Gastrocnemius medialis (tissue), 4 donors: ENCODE measurements around the gene ANKRD18B.
"Not testable (repeated sequence)": the region's sequence is repeated elsewhere in the genome, so short reads cannot be mapped to it uniquely, and the experiment has no call there.

ENCODE experiments used
- POLR2A ChIP-seq, 2 donors: fragments of 450-650 bp; IDR thresholded peaks; one replicate each; pipeline ENCODE4 v1.6.1; 2017; ENCODE audit warnings: antibody characterized with exemption in 2 of 2, mild to moderate bottlenecking in 2 of 2, moderate library complexity in 2 of 2
- TF ChIP-seq, protein P1 (sequence below), 5 experiments: fragments of 450-650 bp in 3 of 5; fragments of 200-600 bp in 2 of 5; sonication (generic) in 2 of 5; IDR thresholded peaks in 4 of 5; conservative IDR thresholded peaks in 1 of 5; 1 replicate in 4 of 5; 2 replicates in 1 of 5; pipeline ENCODE4 v1.5.1; 2016 to 2019; ENCODE audit warnings: antibody characterized with exemption in 5 of 5, mild to moderate bottlenecking in 3 of 5, moderate library complexity in 3 of 5

DNA sequence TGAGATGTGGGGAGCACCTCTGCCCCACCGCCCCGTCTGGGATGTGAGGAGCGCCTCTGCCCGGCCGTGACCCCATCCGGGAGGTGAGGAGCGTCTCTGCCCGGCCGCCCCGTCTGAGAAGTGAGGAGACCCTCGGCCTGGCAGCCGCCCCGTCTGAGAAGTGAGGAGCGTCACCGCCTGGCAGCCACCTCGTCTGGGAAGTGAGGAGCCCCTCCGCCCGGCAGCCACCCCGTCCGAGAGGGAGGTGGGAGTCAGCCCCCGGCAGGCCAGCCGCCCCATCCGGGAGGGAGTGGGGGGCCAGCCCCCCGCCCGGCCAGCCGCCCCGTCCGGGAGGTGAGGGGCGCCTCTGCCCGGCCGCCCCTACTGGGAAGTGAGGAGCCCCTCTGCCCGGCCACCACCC, 76.9 kb downstream of the ANKRD18B start:
- TF ChIP-seq POLR2A (IDR thresholded peaks at IDR 0.05), result not testable (repeated sequence)
- TF ChIP-seq, protein P1, sequence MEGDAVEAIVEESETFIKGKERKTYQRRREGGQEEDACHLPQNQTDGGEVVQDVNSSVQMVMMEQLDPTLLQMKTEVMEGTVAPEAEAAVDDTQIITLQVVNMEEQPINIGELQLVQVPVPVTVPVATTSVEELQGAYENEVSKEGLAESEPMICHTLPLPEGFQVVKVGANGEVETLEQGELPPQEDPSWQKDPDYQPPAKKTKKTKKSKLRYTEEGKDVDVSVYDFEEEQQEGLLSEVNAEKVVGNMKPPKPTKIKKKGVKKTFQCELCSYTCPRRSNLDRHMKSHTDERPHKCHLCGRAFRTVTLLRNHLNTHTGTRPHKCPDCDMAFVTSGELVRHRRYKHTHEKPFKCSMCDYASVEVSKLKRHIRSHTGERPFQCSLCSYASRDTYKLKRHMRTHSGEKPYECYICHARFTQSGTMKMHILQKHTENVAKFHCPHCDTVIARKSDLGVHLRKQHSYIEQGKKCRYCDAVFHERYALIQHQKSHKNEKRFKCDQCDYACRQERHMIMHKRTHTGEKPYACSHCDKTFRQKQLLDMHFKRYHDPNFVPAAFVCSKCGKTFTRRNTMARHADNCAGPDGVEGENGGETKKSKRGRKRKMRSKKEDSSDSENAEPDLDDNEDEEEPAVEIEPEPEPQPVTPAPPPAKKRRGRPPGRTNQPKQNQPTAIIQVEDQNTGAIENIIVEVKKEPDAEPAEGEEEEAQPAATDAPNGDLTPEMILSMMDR (IDR thresholded peaks at IDR 0.05 in 4 of 5, conservative IDR thresholded peaks at IDR 0.05 in 1 of 5), result not testable (repeated sequence)
